HFFc6 (cell line): ENCODE data around the gene PDGFC. TPM values are rescaled to one million over a fixed set of nuclear protein-coding genes. Genes with fewer than 3 reads are reported as not detected.

Experiments used
- DNase-seq: peaks from one replicate; pipeline ENCODE4 v3.0.0-alpha.2; 2018
- H3K27ac Mint-ChIP-seq: 2 replicates; pipeline ENCODE4 v1.8.0; 2020; ENCODE audit warnings: mild to moderate bottlenecking, mixed read lengths
- H3K27me3 Mint-ChIP-seq: 2 replicates; pipeline ENCODE4 v1.8.0; 2021; ENCODE audit warnings: mild to moderate bottlenecking, moderate library complexity, mixed read lengths; ENCODE audit not compliant: insufficient read depth
- H3K36me3 Mint-ChIP-seq: 2 replicates; pipeline ENCODE4 v1.8.0; 2021; ENCODE audit warnings: low read depth, mixed read lengths
- H3K4me1 Mint-ChIP-seq: 2 replicates; pipeline ENCODE4 v1.8.0; 2020; ENCODE audit warnings: low read depth, mixed read lengths
- H3K4me3 Mint-ChIP-seq: 2 replicates; pipeline ENCODE4 v1.8.0; 2020; ENCODE audit warnings: mild to moderate bottlenecking, moderate library complexity, mixed read lengths
- H3K9me3 Mint-ChIP-seq: 2 replicates; pipeline ENCODE4 v1.8.0; 2020; ENCODE audit warnings: mild to moderate bottlenecking, mixed read lengths
- total RNA-seq, 6 experiments: library from RNA; stranded (reverse); fragmentation: NEBNext Ultra II Directional; extraction: Animal tissue kit (Norgen Biotek cat#: 25700); gene quantifications; 2 replicates in 1 of 6; 3 replicates in 5 of 6; pipeline ENCODE4 v1.2.3, GENCODE V29; 2021
- TF ChIP-seq, protein P1 (sequence below): fragments of 200-600 bp; sonication (generic); IDR thresholded peaks from 2 replicates; pipeline ENCODE4 v1.5.0; 2021; ENCODE audit warnings: antibody characterized with exemption, mild to moderate bottlenecking

Gene PDGFC
- total RNA-seq, 6 experiments from 2014 or later: 71.5 to 112 (median 76.1) TPM

GRCh38 chr4:156946516-156947424, 24.8 kb downstream of the PDGFC start:
- Mint-ChIP-seq H3K4me3 (peak overlapping the region; percentile 69), H3K36me3 (no peaks in the 10 kb centered on the region), H3K4me1 (peaks cover 100% of the 10 kb centered on the region), H3K9me3 (no peaks in the 10 kb centered on the region), H3K27ac (peak overlapping the region; percentile 90), H3K27me3 (no peaks in the 10 kb centered on the region)
- TF ChIP-seq, protein P1, sequence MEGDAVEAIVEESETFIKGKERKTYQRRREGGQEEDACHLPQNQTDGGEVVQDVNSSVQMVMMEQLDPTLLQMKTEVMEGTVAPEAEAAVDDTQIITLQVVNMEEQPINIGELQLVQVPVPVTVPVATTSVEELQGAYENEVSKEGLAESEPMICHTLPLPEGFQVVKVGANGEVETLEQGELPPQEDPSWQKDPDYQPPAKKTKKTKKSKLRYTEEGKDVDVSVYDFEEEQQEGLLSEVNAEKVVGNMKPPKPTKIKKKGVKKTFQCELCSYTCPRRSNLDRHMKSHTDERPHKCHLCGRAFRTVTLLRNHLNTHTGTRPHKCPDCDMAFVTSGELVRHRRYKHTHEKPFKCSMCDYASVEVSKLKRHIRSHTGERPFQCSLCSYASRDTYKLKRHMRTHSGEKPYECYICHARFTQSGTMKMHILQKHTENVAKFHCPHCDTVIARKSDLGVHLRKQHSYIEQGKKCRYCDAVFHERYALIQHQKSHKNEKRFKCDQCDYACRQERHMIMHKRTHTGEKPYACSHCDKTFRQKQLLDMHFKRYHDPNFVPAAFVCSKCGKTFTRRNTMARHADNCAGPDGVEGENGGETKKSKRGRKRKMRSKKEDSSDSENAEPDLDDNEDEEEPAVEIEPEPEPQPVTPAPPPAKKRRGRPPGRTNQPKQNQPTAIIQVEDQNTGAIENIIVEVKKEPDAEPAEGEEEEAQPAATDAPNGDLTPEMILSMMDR: no peak
- DNase-seq: peak; percentile 99

- DNase-seq: peak; percentile 59
- Mint-ChIP-seq H3K27me3 (no peaks in the 10 kb centered on the region), H3K4me1 (peaks cover 100% of the 10 kb centered on the region), H3K4me3 (peak overlapping the region; percentile 69), H3K27ac (peak overlapping the region; percentile 90), H3K36me3 (peaks cover 5% of the 10 kb centered on the region; the same call in 1 of the 2 replicates), H3K9me3 (no peaks in the 10 kb centered on the region)
- TF ChIP-seq, protein P1: no peak
Measured at GRCh38 chr4:156945532-156945931, 26.1 kb downstream of the PDGFC start.

- Mint-ChIP-seq H3K4me1 (peaks cover 92% of the 10 kb centered on the region), H3K4me3 (peak overlapping the region; percentile 35), H3K9me3 (no peaks in the 10 kb centered on the region), H3K36me3 (peaks cover 5% of the 10 kb centered on the region; the same call in 1 of the 2 replicates), H3K27me3 (no peaks in the 10 kb centered on the region), H3K27ac (peak overlapping the region; percentile 90)
- no peak for DNase-seq
- TF ChIP-seq, protein P1: no peak
Measured at GRCh38 chr4:156942991-156943390, 28.6 kb downstream of the PDGFC start.

GRCh38 chr4:156941940-156942548, 29.6 kb downstream of the PDGFC start:
- Mint-ChIP-seq H3K4me1 (peaks cover 88% of the 10 kb centered on the region), H3K4me3 (peak overlapping the region; percentile 85), H3K27me3 (no peaks in the 10 kb centered on the region), H3K9me3 (no peaks in the 10 kb centered on the region), H3K27ac (peak overlapping the region; percentile 88), H3K36me3 (peaks cover 6% of the 10 kb centered on the region; the same call in 1 of the 2 replicates)
- peak; percentile 85 for DNase-seq
- TF ChIP-seq, protein P1: no peak

GRCh38 chr4:156939801-156940200, 31.8 kb downstream of the PDGFC start:
- TF ChIP-seq, protein P1: no peak
- Mint-ChIP-seq H3K36me3 (peaks cover 17% of the 10 kb centered on the region), H3K9me3 (no peaks in the 10 kb centered on the region; the same call in 1 of the 2 replicates), H3K27ac (peak overlapping the region; percentile 24; the same call in 1 of the 2 replicates), H3K4me1 (peaks cover 82% of the 10 kb centered on the region), H3K27me3 (no peaks in the 10 kb centered on the region), H3K4me3 (no peak overlapping the region)
- DNase-seq: no peak
